Epithelial cell of esophagus (primary cell): Measurements from ENCODE around the gene RAI2.
A peak's percentile ranks its signal among the peaks of the same experiment; 100 is the strongest.

ENCODE experiments used
- DNase-seq: peaks from one replicate; pipeline ENCODE4 v3.0.0; 2010; ENCODE audit warnings: low read depth
- H3K4me3 ChIP-seq: 2 replicates; pipeline ENCODE4 v1.5.1; 2011; ENCODE audit warnings: mild to moderate bottlenecking, low read length, control low read depth
- CTCF ChIP-seq: IDR thresholded peaks from 2 replicates; pipeline ENCODE4 v1.5.1; 2011; ENCODE audit warnings: low read depth, mild to moderate bottlenecking, low read length, control low read depth, inconsistent platforms; ENCODE audit not compliant: insufficient read depth; ENCODE audit errors: missing control alignments

Gene RAI2

GRCh38 chrX:17824980-17825379 lies 36.1 kb downstream of the RAI2 start:
- DNase-seq: no peak
- H3K4me3 ChIP-seq: no peak overlapping the region
- TF ChIP-seq CTCF: no peak

GRCh38 chrX:17822351-17822750 lies 38.7 kb downstream of the RAI2 start:
- TF ChIP-seq CTCF: no peak

GRCh38 chrX:17820100-17820499 lies 41.0 kb downstream of the RAI2 start:
- DNase-seq: no peak
- no peak overlapping the region for H3K4me3 ChIP-seq
- TF ChIP-seq CTCF: no peak

More at GRCh38 chrX:17822351-17822750, 38.7 kb downstream of the RAI2 start:
- DNase-seq: no peak
- no peak overlapping the region for H3K4me3 ChIP-seq

GRCh38 chrX:17818726-17819125 lies 42.4 kb downstream of the RAI2 start:
- TF ChIP-seq CTCF: no peak
- no peak overlapping the region for H3K4me3 ChIP-seq
- no peak for DNase-seq

- no peak for TF ChIP-seq CTCF
- no peak overlapping the region for H3K4me3 ChIP-seq
- DNase-seq: no peak
These were observed 43.8 kb downstream of the RAI2 start for GRCh38 chrX:17817251-17817650.

GRCh38 chrX:17814557-17814956 lies 46.5 kb downstream of the RAI2 start:
- H3K4me3 ChIP-seq: no peak overlapping the region
- TF ChIP-seq CTCF: no peak
- DNase-seq: peak; percentile 7

- no peak for DNase-seq
- TF ChIP-seq CTCF: no peak
- no peak overlapping the region for H3K4me3 ChIP-seq
These were observed 47.0 kb downstream of the RAI2 start for GRCh38 chrX:17814059-17814458.
